Common myeloid progenitor, CD34-positive (primary cell): ENCODE results near the gene EHD2.
A peak's percentile ranks its signal among the peaks of the same experiment; 100 is the strongest.
"Not testable (repeated sequence)": the region's sequence is repeated elsewhere in the genome, so short reads cannot be mapped to it uniquely, and the experiment has no call there.

Experiments used
- CTCF ChIA-PET: fragments of 350-600 bp; sonication (Branson Sonifier 250); formaldehyde crosslinking; loops from one replicate; lab custom pipeline; 2021; ENCODE audit warnings: antibody characterized with exemption; lab: Charles Lee
- POLR2A ChIA-PET: fragments of 350-600 bp; sonication (Branson Sonifier 250); formaldehyde crosslinking; loops from one replicate; lab custom pipeline; 2021; ENCODE audit warnings: antibody characterized with exemption; lab: Charles Lee
- DNase-seq, 3 donors: peaks; one replicate each; pipeline versions ENCODE4 v3.0.0 to v3.0.0-alpha.2; 2013
- H3K27ac ChIP-seq, 2 experiments: 1 replicate in 1 of 2; 2 replicates in 1 of 2; pipeline ENCODE4 v1.7.0; 2013; ENCODE audit warnings: inconsistent platforms in 2 of 2, low read length in 2 of 2, mild to moderate bottlenecking in 2 of 2, low read depth in 1 of 2, moderate library complexity in 1 of 2; ENCODE audit not compliant: severe bottlenecking in 2 of 2, insufficient read depth in 1 of 2, poor library complexity in 1 of 2
- H3K27me3 ChIP-seq, 5 experiments: replicated peaks in 2 of 5; 1 replicate in 3 of 5; 2 replicates in 2 of 5; pipeline versions ENCODE4 v1.6.1 to v1.7.0; 2013; ENCODE audit warnings: low read length in 4 of 5, mild to moderate bottlenecking in 2 of 5, moderate library complexity in 2 of 5, inconsistent platforms in 1 of 5; ENCODE audit not compliant: insufficient read depth in 5 of 5, control insufficient read depth in 4 of 5
- H3K36me3 ChIP-seq, 4 experiments: 1 replicate in 2 of 4; 2 replicates in 2 of 4; pipeline versions ENCODE4 v1.6.1 to v1.7.0; 2013; ENCODE audit warnings: low read length in 3 of 4, control low read depth in 1 of 4, mild to moderate bottlenecking in 1 of 4; ENCODE audit not compliant: control insufficient read depth in 4 of 4, insufficient read depth in 4 of 4
- H3K4me1 ChIP-seq, 4 experiments: 1 replicate in 3 of 4; 2 replicates in 1 of 4; pipeline versions ENCODE4 v1.6.1 to v1.7.1; 2013; ENCODE audit warnings: low read length in 3 of 4, mild to moderate bottlenecking in 3 of 4, control low read depth in 1 of 4, inconsistent platforms in 1 of 4, moderate library complexity in 1 of 4; ENCODE audit not compliant: control insufficient read depth in 4 of 4, insufficient read depth in 4 of 4; ENCODE audit errors: control extremely low read depth in 1 of 4
- H3K4me3 ChIP-seq, 7 experiments: 1 replicate in 4 of 7; 2 replicates in 3 of 7; pipeline versions ENCODE4 v1.5.1 to v1.7.0; 2013; ENCODE audit warnings: mild to moderate bottlenecking in 7 of 7, low read length in 6 of 7, moderate library complexity in 6 of 7, inconsistent platforms in 2 of 7, low read depth in 2 of 7, control low read depth in 1 of 7; ENCODE audit not compliant: insufficient read depth in 4 of 7, control insufficient read depth in 1 of 7; ENCODE audit errors: extremely low read depth in 1 of 7
- H3K9me3 ChIP-seq, 5 experiments: 1 replicate in 4 of 5; 2 replicates in 1 of 5; pipeline versions ENCODE4 v1.6.1 to v1.7.1; 2013; ENCODE audit warnings: low read length in 4 of 5, mild to moderate bottlenecking in 2 of 5, inconsistent platforms in 1 of 5, low read depth in 1 of 5, moderate library complexity in 1 of 5; ENCODE audit not compliant: control insufficient read depth in 4 of 5, insufficient read depth in 2 of 5; ENCODE audit errors: control extremely low read depth in 1 of 5
- WGBS: methylation state at CpG from one replicate; pipeline ENCODE4 v1.1.5; 2013; ENCODE audit not compliant: insufficient coverage; 5-methylcytosine and 5-hydroxymethylcytosine counted together

Gene EHD2

GRCh38 chr19:47771291-47771690 is 58.1 kb downstream of the EHD2 start:
- H3K9me3 ChIP-seq, H3K27me3 ChIP-seq, H3K27ac ChIP-seq, POLR2A ChIA-PET, DNase-seq, CTCF ChIA-PET, H3K4me3 ChIP-seq, H3K36me3 ChIP-seq, H3K4me1 ChIP-seq: not testable (repeated sequence)
- 98% methylated on average over 6 of the region's 6 CpGs for WGBS

- CTCF ChIA-PET = no interaction called here
- DNase-seq = no peak
- H3K36me3 ChIP-seq = peaks cover 0 to 11% (median 7%) of the 10 kb centered on the region in 4 experiments
- H3K27me3 ChIP-seq = no peaks in the 10 kb centered on the region
- POLR2A ChIA-PET = no interaction called here
- WGBS = 100% methylated on average over 3 of the region's 4 CpGs
- no peak overlapping the region for H3K4me3 ChIP-seq
- H3K9me3 ChIP-seq = no peaks in the 10 kb centered on the region
- H3K27ac ChIP-seq = no peak overlapping the region
- H3K4me1 ChIP-seq = peaks cover 0 to 16% (median 12%) of the 10 kb centered on the region in 4 experiments
Observed at GRCh38 chr19:47776568-47776967, 63.3 kb downstream of the EHD2 start.

GRCh38 chr19:47777245-47778048 is 64.2 kb downstream of the EHD2 start:
- H3K27me3 ChIP-seq, DNase-seq, POLR2A ChIA-PET, H3K27ac ChIP-seq, H3K9me3 ChIP-seq: not testable (repeated sequence)
- CTCF ChIA-PET = interaction anchor here (1.1 to 1.4 kb wide), 2 partner anchors 9 to 20 kb away, joined by 3 read pairs; no protein-coding TSS in a partner anchor
- Histone ChIP-seq H3K4me1 (peaks cover 0 to 16% (median 12%) of the 10 kb centered on the region in 4 experiments), H3K36me3 (peaks cover 0 to 19% (median 13%) of the 10 kb centered on the region in 4 experiments), H3K4me3 (peak overlapping the region; percentile 46 to 93 (median 83))
- WGBS = 95% methylated on average over 13 of the region's 23 CpGs

GRCh38 chr19:47778049-47778953 is 65.1 kb downstream of the EHD2 start, which contains the start of gene SELENOW:
Gene SELENOW, plus strand, starts transcription at chr19:47778703. Its CDS starts 83 bp downstream, at chr19:47778786.
- 0% methylated on average over 51 of the region's 65 CpGs for WGBS
- Histone ChIP-seq H3K4me3 (peak within 1 kb of the TSS; percentile 46 to 93 (median 83)), H3K27ac (peak within 1 kb of the TSS; percentile 90 to 95), H3K4me1 (peaks cover 0 to 16% (median 12%) of the 10 kb centered on the region in 4 experiments), H3K27me3 (no peaks in the 10 kb centered on the region), H3K36me3 (peaks cover 0 to 24% (median 16%) of the 10 kb centered on the region in 4 experiments), H3K9me3 (no peaks in the 10 kb centered on the region)
- CTCF ChIA-PET = interaction anchor here (1.1 to 1.4 kb wide), 2 partner anchors 10 to 21 kb away, joined by 3 read pairs; no protein-coding TSS in a partner anchor
- POLR2A ChIA-PET = no interaction called here
- peak; percentile 64 to 81 (median 76) for DNase-seq

- Histone ChIP-seq H3K4me3 (peak overlapping the region; percentile 46 to 93 (median 83)), H3K9me3 (no peaks in the 10 kb centered on the region), H3K36me3 (peaks cover 0 to 28% (median 16%) of the 10 kb centered on the region in 4 experiments), H3K27me3 (no peaks in the 10 kb centered on the region), H3K27ac (peak overlapping the region; percentile 90 to 95), H3K4me1 (peaks cover 0 to 16% (median 12%) of the 10 kb centered on the region in 4 experiments)
- POLR2A ChIA-PET = no interaction called here
- DNase-seq = no peak
- 0% methylated on average over 15 of the region's 20 CpGs for WGBS
- CTCF ChIA-PET = no interaction called here
Observed at GRCh38 chr19:47778954-47779351, 65.7 kb downstream of the EHD2 start.

- 92% methylated on average over 21 of the region's 24 CpGs for WGBS
- Histone ChIP-seq H3K27me3 (no peaks in the 10 kb centered on the region), H3K9me3 (no peaks in the 10 kb centered on the region), H3K4me3 (peak overlapping the region in 5 of 7 experiments; percentile 81 to 93 (median 87)), H3K36me3 (peaks cover 2 to 34% (median 23%) of the 10 kb centered on the region in 4 experiments), H3K27ac (no peak overlapping the region), H3K4me1 (peaks cover 0 to 16% (median 12%) of the 10 kb centered on the region in 4 experiments)
- DNase-seq = no peak
- ChIA-PET CTCF (interaction anchor here (0.7 kb wide), 1 partner anchor 9 kb away, joined by 4 read pairs; no protein-coding TSS in a partner anchor), POLR2A (no interaction called here)
Observed at GRCh38 chr19:47779524-47780214, 66.4 kb downstream of the EHD2 start.
